HG03196 (cell line): ENCODE measurements around the gene CAPN8.

ENCODE experiments used
- ATAC-seq: cut with Tn5 transposase; IDR thresholded peaks from one replicate; pipeline ENCODE4 v1.9.1; 2021; ENCODE audit not compliant: unreplicated experiment

Gene CAPN8

GRCh38 chr1:223620297-223620897 lies 45.1 kb downstream of the CAPN8 start:
- no peak for ATAC-seq

- ATAC-seq = no peak
Observed at GRCh38 chr1:223618680-223619079, 46.8 kb downstream of the CAPN8 start.

GRCh38 chr1:223617323-223618070 lies 48.0 kb downstream of the CAPN8 start:
- no peak for ATAC-seq

GRCh38 chr1:223616586-223616985 lies 48.9 kb downstream of the CAPN8 start:
- ATAC-seq = no peak

- no peak for ATAC-seq
Observed at GRCh38 chr1:223611936-223612335, 53.6 kb downstream of the CAPN8 start.

GRCh38 chr1:223609977-223610376 lies 55.5 kb downstream of the CAPN8 start:
- no peak for ATAC-seq

GRCh38 chr1:223609066-223609465 lies 56.4 kb downstream of the CAPN8 start:
- ATAC-seq = no peak

- no peak for ATAC-seq
Observed at GRCh38 chr1:223558512-223558911, 107.0 kb downstream of the CAPN8 start.

- no peak for ATAC-seq
Observed at GRCh38 chr1:223557130-223557475, 108.4 kb downstream of the CAPN8 start.

GRCh38 chr1:223556414-223557129 lies 108.9 kb downstream of the CAPN8 start:
- peak; percentile 88 for ATAC-seq

- no peak for ATAC-seq
Observed at GRCh38 chr1:223553957-223554356, 111.5 kb downstream of the CAPN8 start.

GRCh38 chr1:223551610-223552009 lies 113.9 kb downstream of the CAPN8 start:
- ATAC-seq = no peak

- no peak for ATAC-seq
Observed at GRCh38 chr1:223549740-223550139, 115.8 kb downstream of the CAPN8 start.

- ATAC-seq = no peak
Observed at GRCh38 chr1:223547316-223548114, 118.0 kb downstream of the CAPN8 start.

GRCh38 chr1:223545343-223545742 lies 120.2 kb downstream of the CAPN8 start:
- ATAC-seq = no peak

GRCh38 chr1:223543560-223543959 lies 121.9 kb downstream of the CAPN8 start:
- no peak for ATAC-seq

- ATAC-seq = no peak
Observed at GRCh38 chr1:223542831-223543230, 122.7 kb downstream of the CAPN8 start.

GRCh38 chr1:223540485-223541106 lies 124.9 kb downstream of the CAPN8 start:
- no peak for ATAC-seq

- ATAC-seq = no peak
Observed at GRCh38 chr1:223539750-223540149, 125.8 kb downstream of the CAPN8 start.

GRCh38 chr1:223538981-223539380 lies 126.5 kb downstream of the CAPN8 start:
- ATAC-seq = no peak

GRCh38 chr1:223535319-223535718 lies 130.2 kb downstream of the CAPN8 start:
- no peak for ATAC-seq
